ENCODE data around the gene PTX4. TPM values are rescaled to one million over a fixed set of nuclear protein-coding genes. Genes with fewer than 3 reads are reported as not detected.

The PTX4 gene
- polyA plus RNA-seq, 3 donors, result 0.09 TPM; not detected in 2

- DNase-seq (ENCODE audit: extremely low read depth in 1 of 11, low read depth in 9 of 11, low spot score in 4 of 11), result no peak
Measured at GRCh38 chr16:1438229-1439057, 50.3 kb downstream of the PTX4 start.

- DNase-seq (ENCODE audit: extremely low read depth in 1 of 11, low read depth in 9 of 11, low spot score in 4 of 11), result no peak
Measured at GRCh38 chr16:1437606-1438005, 51.1 kb downstream of the PTX4 start.

GRCh38 chr16:1436731-1437355 is 51.9 kb downstream of the PTX4 start:
- no peak for DNase-seq (ENCODE audit: extremely low read depth in 1 of 11, low read depth in 9 of 11, low spot score in 4 of 11)

- DNase-seq (ENCODE audit: extremely low read depth in 1 of 11, low read depth in 9 of 11, low spot score in 4 of 11), result no peak
Measured at GRCh38 chr16:1435921-1436697, 52.6 kb downstream of the PTX4 start.

Other genes starting within 250 kb of the PTX4 start
- under 1 TPM in 1 of 3 donors, not detected in 2; 0.22 TPM for gene TPSAB1, start 248.2 kb downstream of the PTX4 start, polyA plus RNA-seq (ENCODE audit: insufficient read length in 3 of 3)
- gene TPSD1, start 232.9 kb downstream of the PTX4 start, polyA plus RNA-seq (ENCODE audit: insufficient read length in 3 of 3), result under 1 TPM in 1 of 3 donors, not detected in 2; 0.95 TPM
- 100 to 1,000 TPM; 151 to 176 (median 155) TPM for gene UBE2I, start 179.3 kb downstream of the PTX4 start, polyA plus RNA-seq (ENCODE audit: insufficient read length in 3 of 3)
- gene BAIAP3, start 155.3 kb downstream of the PTX4 start, polyA plus RNA-seq (ENCODE audit: insufficient read length in 3 of 3), result 10 to 100 TPM in 1 of 3 donors, 1 to 10 TPM in 2; 5.3 to 14.6 (median 6.6) TPM
- gene TSR3, start 137.1 kb downstream of the PTX4 start, polyA plus RNA-seq (ENCODE audit: insufficient read length in 3 of 3), result 10 to 100 TPM; 34.7 to 57.8 (median 54.9) TPM
- 10 to 100 TPM; 49.2 to 76.7 (median 65.5) TPM for gene GNPTG, start 137.0 kb downstream of the PTX4 start, polyA plus RNA-seq (ENCODE audit: insufficient read length in 3 of 3)
- 10 to 100 TPM; 16.2 to 30.6 (median 20.0) TPM for gene UNKL, start 74.2 kb downstream of the PTX4 start, polyA plus RNA-seq (ENCODE audit: insufficient read length in 3 of 3)
- gene UQCC4, start 68.2 kb downstream of the PTX4 start, polyA plus RNA-seq (ENCODE audit: insufficient read length in 3 of 3), result 10 to 100 TPM; 11.4 to 16.3 (median 13.6) TPM
- gene PERCC1, start 57.9 kb downstream of the PTX4 start, polyA plus RNA-seq (ENCODE audit: insufficient read length in 3 of 3), result not detected
- 1 to 10 TPM; 2.0 to 3.9 (median 3.6) TPM for gene CCDC154, start 44.4 kb downstream of the PTX4 start, polyA plus RNA-seq (ENCODE audit: insufficient read length in 3 of 3)
- 10 to 100 TPM; 44.9 to 62.2 (median 51.7) TPM for gene CLCN7, start 13.9 kb downstream of the PTX4 start, polyA plus RNA-seq (ENCODE audit: insufficient read length in 3 of 3)
- 10 to 100 TPM; 24.1 to 46.2 (median 38.0) TPM for gene TELO2, start 4.4 kb upstream of the PTX4 start, polyA plus RNA-seq (ENCODE audit: insufficient read length in 3 of 3)
- gene TMEM204, start 44.7 kb upstream of the PTX4 start, polyA plus RNA-seq (ENCODE audit: insufficient read length in 3 of 3), result 10 to 100 TPM; 15.9 to 23.6 (median 22.6) TPM
- 10 to 100 TPM; 36.2 to 45.5 (median 44.1) TPM for gene IFT140, start 123.1 kb upstream of the PTX4 start, polyA plus RNA-seq (ENCODE audit: insufficient read length in 3 of 3)
- 10 to 100 TPM; 20.0 to 30.0 (median 21.2) TPM for gene CRAMP1, start 123.4 kb upstream of the PTX4 start, polyA plus RNA-seq (ENCODE audit: insufficient read length in 3 of 3)
- gene JPT2, start 189.3 kb upstream of the PTX4 start, polyA plus RNA-seq (ENCODE audit: insufficient read length in 3 of 3), result 10 to 100 TPM; 75.6 to 82.4 (median 80.4) TPM
- 10 to 100 TPM; 47.2 to 91.9 (median 57.6) TPM for gene MAPK8IP3, start 217.3 kb upstream of the PTX4 start, polyA plus RNA-seq (ENCODE audit: insufficient read length in 3 of 3)